PC-9 (cell line): ENCODE data around the gene EPC2.

Experiments used
- EZH2 ChIP-seq: fragments of 200-600 bp; sonication (generic); IDR thresholded peaks from 2 replicates; pipeline ENCODE4 v1.8.0; 2017; ENCODE audit warnings: antibody characterized with exemption, low read depth
- TF ChIP-seq, protein P1 (sequence below): fragments of 200-600 bp; sonication (generic); conservative IDR thresholded peaks from 2 replicates; pipeline ENCODE4 v1.6.1; 2017; ENCODE audit warnings: mixed run types, antibody characterized with exemption, mild to moderate bottlenecking, moderate library complexity

DNA sequence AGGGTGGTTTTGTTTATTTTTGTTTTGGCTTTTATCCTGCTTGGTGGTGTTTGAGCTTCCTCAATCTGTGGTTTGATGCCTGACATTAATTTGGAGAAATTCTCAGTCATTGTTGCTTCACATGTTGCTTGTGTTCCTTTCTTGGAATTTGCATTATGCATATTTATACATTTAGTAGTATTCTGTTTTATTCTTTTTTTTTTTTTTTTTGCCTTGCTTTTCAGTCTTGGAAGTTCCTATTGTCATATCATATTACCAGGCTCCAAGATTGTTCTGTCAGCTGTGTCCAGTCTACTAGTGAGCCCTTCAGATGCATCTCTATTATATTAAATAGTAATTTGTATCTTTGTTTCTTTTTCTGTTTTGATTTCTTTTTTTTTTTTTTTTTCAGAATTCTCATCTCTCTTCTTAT lies 77.0 kb downstream of the EPC2 start:
- TF ChIP-seq, protein P1, sequence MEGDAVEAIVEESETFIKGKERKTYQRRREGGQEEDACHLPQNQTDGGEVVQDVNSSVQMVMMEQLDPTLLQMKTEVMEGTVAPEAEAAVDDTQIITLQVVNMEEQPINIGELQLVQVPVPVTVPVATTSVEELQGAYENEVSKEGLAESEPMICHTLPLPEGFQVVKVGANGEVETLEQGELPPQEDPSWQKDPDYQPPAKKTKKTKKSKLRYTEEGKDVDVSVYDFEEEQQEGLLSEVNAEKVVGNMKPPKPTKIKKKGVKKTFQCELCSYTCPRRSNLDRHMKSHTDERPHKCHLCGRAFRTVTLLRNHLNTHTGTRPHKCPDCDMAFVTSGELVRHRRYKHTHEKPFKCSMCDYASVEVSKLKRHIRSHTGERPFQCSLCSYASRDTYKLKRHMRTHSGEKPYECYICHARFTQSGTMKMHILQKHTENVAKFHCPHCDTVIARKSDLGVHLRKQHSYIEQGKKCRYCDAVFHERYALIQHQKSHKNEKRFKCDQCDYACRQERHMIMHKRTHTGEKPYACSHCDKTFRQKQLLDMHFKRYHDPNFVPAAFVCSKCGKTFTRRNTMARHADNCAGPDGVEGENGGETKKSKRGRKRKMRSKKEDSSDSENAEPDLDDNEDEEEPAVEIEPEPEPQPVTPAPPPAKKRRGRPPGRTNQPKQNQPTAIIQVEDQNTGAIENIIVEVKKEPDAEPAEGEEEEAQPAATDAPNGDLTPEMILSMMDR = no peak
- no peak for TF ChIP-seq EZH2
